ENCODE data around the gene TECTB. TPM values are rescaled to one million over a fixed set of nuclear protein-coding genes. Genes with fewer than 3 reads are reported as not detected.

The TECTB gene
- total RNA-seq, 1 experiment from 2014 or later = 0.07 TPM

GRCh38 chr10:112353046-112353445, 69.8 kb downstream of the TECTB start:
- no peak overlapping the region for H3K4me3 ChIP-seq (replicated peaks in 1 of 2; ENCODE audit: low read depth in 1 of 2, low read length in 2 of 2)
- no peaks in the 10 kb centered on the region for H3K36me3 ChIP-seq (ENCODE audit: control insufficient read depth in 1 of 2, insufficient read depth in 2 of 2, low read length in 2 of 2)
- DNase-seq (ENCODE audit: low read depth, low spot score) (no peak), ATAC-seq (no peak)
- no peaks in the 10 kb centered on the region for H3K27me3 ChIP-seq (ENCODE audit: insufficient read depth, low read length)
- no peaks in the 10 kb centered on the region for H3K9me2 ChIP-seq (ENCODE audit: insufficient read depth)
- no peak overlapping the region for H2AFZ ChIP-seq (ENCODE audit: low read depth, low read length, poor library complexity, severe bottlenecking)
- H3K9ac ChIP-seq (ENCODE audit: low read length) = no peak overlapping the region
- no peak overlapping the region for H3K27ac ChIP-seq (ENCODE audit: low read depth, low read length)
- intact Hi-C loops (cut with micrococcal nuclease) = no loop called here
- H4K20me1 ChIP-seq (ENCODE audit: insufficient read depth) = no peaks in the 10 kb centered on the region
- no TSS peak for BruUV-seq (replicated peaks)
- POLR2A ChIA-PET = no interaction called here
- H3K79me2 ChIP-seq (ENCODE audit: insufficient read depth, low read length) = no peaks in the 10 kb centered on the region
- H3K4me1 ChIP-seq (ENCODE audit: control insufficient read depth in 1 of 2, insufficient read depth in 2 of 2, low read length in 2 of 2) = peaks cover 4 to 15% of the 10 kb centered on the region in 2 experiments; a peak in 2 of 4 replicates
- H3K4me2 ChIP-seq (ENCODE audit: low read length) = no peak overlapping the region
- H3K9me3 ChIP-seq (ENCODE audit: control insufficient read depth in 1 of 2, insufficient read depth in 1 of 2, low read depth in 1 of 2, low read length in 2 of 2) = no peaks in the 10 kb centered on the region
- CTCF ChIA-PET = interaction anchor here (1.4 kb wide), 1 partner anchor 216 kb away, joined by 3 read pairs; no protein-coding TSS in a partner anchor
- TF ChIP-seq RAD21 (IDR thresholded peaks at IDR 0.05; ENCODE audit: low read depth) (no peak), ZFX (IDR thresholded peaks at IDR 0.05) (no peak), ATF3 (IDR thresholded peaks at IDR 0.05) (no peak), POLR2A (IDR thresholded peaks at IDR 0.05; ENCODE audit: borderline replicate concordance, extremely low read depth, insufficient read depth, insufficient read length) (no peak), CTCF (IDR thresholded peaks at IDR 0.05 in 2 of 3, conservative IDR thresholded peaks at IDR 0.05 in 1 of 3; ENCODE audit: borderline replicate concordance in 1 of 3, insufficient read depth in 1 of 3, low read depth in 2 of 3, low read length in 2 of 3) (no peak), ZNF274 (IDR thresholded peaks at IDR 0.05; ENCODE audit: low read depth, low read length) (no peak), MAX (IDR thresholded peaks at IDR 0.05) (no peak), EZH2 (IDR thresholded peaks at IDR 0.05) (no peak), REST (IDR thresholded peaks at IDR 0.05; ENCODE audit: low read depth) (no peak), TCF7L2 (IDR thresholded peaks at IDR 0.05; ENCODE audit: borderline replicate concordance, extremely low read depth, insufficient read depth, insufficient read length) (no peak), SP1 (IDR thresholded peaks at IDR 0.05; ENCODE audit: low read depth) (no peak), YY1 (IDR thresholded peaks at IDR 0.05; ENCODE audit: extremely low read depth, insufficient replicate concordance, low read depth, low read length) (no peak), CBX3 (IDR thresholded peaks at IDR 0.05; ENCODE audit: low read depth) (no peak), SRF (IDR thresholded peaks at IDR 0.05; ENCODE audit: low read depth) (no peak)
- RAD21 ChIA-PET (ENCODE audit: low non-redundant PET in 1 of 2, low total read pairs in 2 of 2, uncharacterized antibody in 2 of 2, unreplicated experiment in 2 of 2) = no interaction called here

All from HCT116 (cell line).